Stimulated activated CD8-positive, alpha-beta memory T cell treated with anti-CD3 and anti-CD28 coated beads, Interleukin-15, amount 100 ng/mL, for 4 hours (primary cell): ENCODE measurements around the gene NPHP1.
"Not testable (repeated sequence)": the region's sequence is repeated elsewhere in the genome, so short reads cannot be mapped to it uniquely, and the experiment has no call there.

ENCODE experiments used
- DNase-seq, 2 donors: peaks; one replicate each; pipeline ENCODE4 v3.0.0-alpha.2; 2020; ENCODE audit warnings: low read depth in 2 of 2

The NPHP1 gene

GRCh38 chr2:110126906-110127305 lies 77.9 kb downstream of the NPHP1 start:
- no peak for DNase-seq

GRCh38 chr2:110126086-110126773 lies 78.6 kb downstream of the NPHP1 start:
- no peak for DNase-seq

- no peak for DNase-seq
These were observed 79.7 kb downstream of the NPHP1 start for GRCh38 chr2:110124939-110125691.

GRCh38 chr2:110124038-110124825 lies 80.6 kb downstream of the NPHP1 start:
- no peak for DNase-seq

- no peak for DNase-seq
These were observed 83.2 kb downstream of the NPHP1 start for GRCh38 chr2:110121592-110121991.

GRCh38 chr2:110121052-110121334 lies 83.8 kb downstream of the NPHP1 start:
- DNase-seq: no peak

GRCh38 chr2:110120171-110121051 lies 84.4 kb downstream of the NPHP1 start:
- no peak for DNase-seq

GRCh38 chr2:110116033-110116710 lies 88.6 kb downstream of the NPHP1 start:
- no peak for DNase-seq

- DNase-seq: no peak
These were observed 89.4 kb downstream of the NPHP1 start, which contains the start of gene MALL for GRCh38 chr2:110115291-110116032. Gene MALL, minus strand, starts transcription at chr2:110115822. Its CDS starts 30 bp downstream, at chr2:110115792.

- DNase-seq: no peak
These were observed 90.0 kb downstream of the NPHP1 start for GRCh38 chr2:110114831-110115255.

- DNase-seq: no peak
These were observed 90.7 kb downstream of the NPHP1 start for GRCh38 chr2:110113961-110114591.

- DNase-seq: not testable (repeated sequence)
These were observed 96.5 kb downstream of the NPHP1 start for GRCh38 chr2:110108291-110108690.

GRCh38 chr2:110107092-110108079 lies 97.4 kb downstream of the NPHP1 start:
- no peak for DNase-seq

GRCh38 chr2:110106642-110107041 lies 98.2 kb downstream of the NPHP1 start:
- no peak for DNase-seq

- DNase-seq: no peak
These were observed 99.0 kb downstream of the NPHP1 start for GRCh38 chr2:110105608-110106467.

GRCh38 chr2:110105183-110105582 lies 99.6 kb downstream of the NPHP1 start:
- no peak for DNase-seq

- no peak for DNase-seq
These were observed 100.6 kb downstream of the NPHP1 start for GRCh38 chr2:110104025-110104771.
